GM23338 (cell line): ENCODE data around the gene LTBP2. TPM values are rescaled to one million over a fixed set of nuclear protein-coding genes. Genes with fewer than 3 reads are reported as not detected.

ENCODE experiments used
- ATAC-seq: fragments of 200-7000 bp; cut with Tn5 transposase; 3 replicates; pipeline ENCODE4 v1.9.1; 2020
- DNase-seq: peaks from one replicate; pipeline ENCODE4 v3.0.0-alpha.2; 2015; ENCODE audit warnings: low spot score
- H2AFZ ChIP-seq: fragments of 200-600 bp; sonication (generic); 2 replicates; pipeline ENCODE4 v1.8.0; 2016; ENCODE audit warnings: antibody characterized with exemption, mild to moderate bottlenecking, moderate library complexity
- H3F3A ChIP-seq: fragments of 200-600 bp; sonication (generic); replicated peaks from 2 replicates; pipeline ENCODE4 v1.8.0; 2017; ENCODE audit warnings: antibody characterized with exemption, mixed run types, low read depth
- H3K27ac ChIP-seq: fragments of 200-600 bp; sonication (generic); 2 replicates; pipeline ENCODE4 v1.6.1; 2016; ENCODE audit warnings: low read depth
- H3K27me3 ChIP-seq: fragments of 200-600 bp; sonication (generic); 2 replicates; pipeline ENCODE4 v1.8.0; 2016; ENCODE audit warnings: mild to moderate bottlenecking, mixed run types, moderate library complexity; ENCODE audit not compliant: insufficient read depth
- H3K36me3 ChIP-seq: fragments of 200-600 bp; sonication (generic); 2 replicates; pipeline ENCODE4 v1.8.0; 2016; ENCODE audit warnings: mild to moderate bottlenecking; ENCODE audit not compliant: insufficient read depth
- H3K4me1 ChIP-seq: fragments of 200-600 bp; sonication (generic); 2 replicates; pipeline ENCODE4 v1.8.0; 2016; ENCODE audit warnings: mild to moderate bottlenecking, moderate library complexity; ENCODE audit not compliant: insufficient read depth
- H3K4me2 ChIP-seq: fragments of 200-600 bp; sonication (generic); 2 replicates; pipeline ENCODE4 v1.7.1; 2017; ENCODE audit warnings: mixed run types
- H3K4me3 ChIP-seq: fragments of 200-600 bp; sonication (generic); 2 replicates; pipeline ENCODE4 v1.6.1; 2016; ENCODE audit warnings: mixed run types
- H3K79me2 ChIP-seq: fragments of 200-600 bp; sonication (generic); replicated peaks from 2 replicates; pipeline ENCODE4 v1.8.0; 2017; ENCODE audit warnings: mild to moderate bottlenecking; ENCODE audit not compliant: insufficient read depth
- H3K9me2 ChIP-seq: fragments of 200-600 bp; sonication (generic); 2 replicates; pipeline ENCODE4 v1.8.0; 2017; ENCODE audit not compliant: insufficient read depth
- H4K20me1 ChIP-seq: fragments of 200-600 bp; sonication (generic); replicated peaks from 2 replicates; pipeline ENCODE4 v1.8.0; 2017; ENCODE audit warnings: mild to moderate bottlenecking; ENCODE audit not compliant: insufficient read depth
- H3K27ac Mint-ChIP-seq: 2 replicates; pipeline ENCODE4 v1.8.0; 2020; ENCODE audit warnings: inconsistent platforms, mild to moderate bottlenecking, moderate library complexity, mixed read lengths
- H3K27me3 Mint-ChIP-seq: 3 replicates; pipeline ENCODE4 v1.8.0; 2022; ENCODE audit warnings: low read depth, mild to moderate bottlenecking, moderate library complexity, mixed read lengths, inconsistent platforms; ENCODE audit not compliant: insufficient read depth, poor library complexity
- H3K36me3 Mint-ChIP-seq: 3 replicates; pipeline ENCODE4 v1.8.0; 2021; ENCODE audit warnings: low read depth, mild to moderate bottlenecking, inconsistent platforms, moderate library complexity, mixed read lengths
- H3K4me1 Mint-ChIP-seq: 3 replicates; pipeline ENCODE4 v1.8.0; 2020; ENCODE audit warnings: mild to moderate bottlenecking, inconsistent platforms, mixed read lengths
- H3K4me3 Mint-ChIP-seq: 3 replicates; pipeline ENCODE4 v1.8.0; 2021; ENCODE audit warnings: moderate library complexity, mild to moderate bottlenecking, inconsistent platforms, mixed read lengths
- H3K9me3 Mint-ChIP-seq: 3 replicates; pipeline ENCODE4 v1.8.0; 2020; ENCODE audit warnings: moderate library complexity, mild to moderate bottlenecking, inconsistent platforms, mixed read lengths
- CREB1 ChIP-seq: fragments of 250-450 bp; sonication (Bioruptor Pico); IDR thresholded peaks from 2 replicates; pipeline ENCODE4 v1.5.0; 2020; ENCODE audit warnings: low read depth, mild to moderate bottlenecking, moderate library complexity
- ETS1 ChIP-seq: IDR thresholded peaks from 2 replicates; pipeline ENCODE4 v1.6.1; 2016; ENCODE audit warnings: antibody characterized with exemption
- EZH2 ChIP-seq: fragments of 200-600 bp; sonication (generic); IDR thresholded peaks from one replicate; pipeline ENCODE4 v1.8.0; 2017; ENCODE audit warnings: antibody characterized with exemption, mild to moderate bottlenecking, low read depth; ENCODE audit not compliant: unreplicated experiment
- EZH2phosphoT487 ChIP-seq: fragments of 200-600 bp; sonication (generic); IDR thresholded peaks from one replicate; pipeline ENCODE4 v1.8.1; 2018; ENCODE audit warnings: antibody characterized with exemption; ENCODE audit not compliant: unreplicated experiment
- JUNB ChIP-seq: IDR thresholded peaks from one replicate; pipeline ENCODE4 v1.6.1; 2016; ENCODE audit warnings: antibody characterized with exemption; ENCODE audit not compliant: unreplicated experiment
- POLR2AphosphoS5 ChIP-seq: IDR thresholded peaks from 2 replicates; pipeline ENCODE4 v1.6.1; 2016; ENCODE audit warnings: antibody characterized with exemption, low read depth
- ZNF331 ChIP-seq: fragments of 250-450 bp; sonication (Bioruptor Pico); IDR thresholded peaks from 2 replicates; pipeline ENCODE4 v1.5.0; 2020; ENCODE audit warnings: low read depth, mild to moderate bottlenecking, moderate library complexity
- ZNF462 ChIP-seq: fragments of 250-450 bp; sonication (Bioruptor Pico); IDR thresholded peaks from 2 replicates; pipeline ENCODE4 v1.5.0; 2020; ENCODE audit warnings: mild to moderate bottlenecking, moderate library complexity
- polyA plus RNA-seq: library from polyadenylated mRNA; unstranded; fragments of >200 nt; fragmentation: Nextera tagmentation; extraction: Ambion mirVana; gene quantifications from 2 replicates; pipeline ENCODE4 v1.2.1, GENCODE V29; 2016
- total RNA-seq: library from RNA; depleted of rRNA; stranded (reverse); fragments of >200 nt; shearing (Covaris generic); gene quantifications from 2 replicates; pipeline ENCODE4 v1.2.3, GENCODE V29; 2014
- TF ChIP-seq, protein P1 (sequence below): IDR thresholded peaks from one replicate; pipeline ENCODE4 v1.6.1; 2018; ENCODE audit warnings: antibody characterized with exemption; ENCODE audit not compliant: unreplicated experiment
- TF ChIP-seq, protein P2 (sequence below), 2 experiments: fragments of 200-600 bp in 1 of 2; sonication (generic) in 1 of 2; conservative IDR thresholded peaks; 2 replicates each; pipeline versions ENCODE4 v1.5.1 to v1.6.1; 2016 to 2017; ENCODE audit warnings: antibody characterized with exemption in 2 of 2, low read depth in 2 of 2, mild to moderate bottlenecking in 2 of 2, moderate library complexity in 1 of 2

The LTBP2 gene
- total and polyA plus RNA-seq, 2 experiments from 2014 or later = 0.27 to 0.49 TPM

GRCh38 chr14:74541225-74541624 lies 70.8 kb downstream of the LTBP2 start:
- Histone ChIP-seq H3K27me3 (no peaks in the 10 kb centered on the region), H2AFZ (no peak overlapping the region), H3K27ac (no peak overlapping the region), H3K4me3 (no peak overlapping the region), H3K79me2 (no peaks in the 10 kb centered on the region), H4K20me1 (no peaks in the 10 kb centered on the region), H3F3A (no peaks in the 10 kb centered on the region), H3K4me1 (no peaks in the 10 kb centered on the region), H3K36me3 (no peaks in the 10 kb centered on the region), H3K9me2 (no peaks in the 10 kb centered on the region), H3K4me2 (no peak overlapping the region)
- TF ChIP-seq EZH2phosphoT487 (no peak), JUNB (no peak), POLR2AphosphoS5 (no peak)
- TF ChIP-seq, protein P1, sequence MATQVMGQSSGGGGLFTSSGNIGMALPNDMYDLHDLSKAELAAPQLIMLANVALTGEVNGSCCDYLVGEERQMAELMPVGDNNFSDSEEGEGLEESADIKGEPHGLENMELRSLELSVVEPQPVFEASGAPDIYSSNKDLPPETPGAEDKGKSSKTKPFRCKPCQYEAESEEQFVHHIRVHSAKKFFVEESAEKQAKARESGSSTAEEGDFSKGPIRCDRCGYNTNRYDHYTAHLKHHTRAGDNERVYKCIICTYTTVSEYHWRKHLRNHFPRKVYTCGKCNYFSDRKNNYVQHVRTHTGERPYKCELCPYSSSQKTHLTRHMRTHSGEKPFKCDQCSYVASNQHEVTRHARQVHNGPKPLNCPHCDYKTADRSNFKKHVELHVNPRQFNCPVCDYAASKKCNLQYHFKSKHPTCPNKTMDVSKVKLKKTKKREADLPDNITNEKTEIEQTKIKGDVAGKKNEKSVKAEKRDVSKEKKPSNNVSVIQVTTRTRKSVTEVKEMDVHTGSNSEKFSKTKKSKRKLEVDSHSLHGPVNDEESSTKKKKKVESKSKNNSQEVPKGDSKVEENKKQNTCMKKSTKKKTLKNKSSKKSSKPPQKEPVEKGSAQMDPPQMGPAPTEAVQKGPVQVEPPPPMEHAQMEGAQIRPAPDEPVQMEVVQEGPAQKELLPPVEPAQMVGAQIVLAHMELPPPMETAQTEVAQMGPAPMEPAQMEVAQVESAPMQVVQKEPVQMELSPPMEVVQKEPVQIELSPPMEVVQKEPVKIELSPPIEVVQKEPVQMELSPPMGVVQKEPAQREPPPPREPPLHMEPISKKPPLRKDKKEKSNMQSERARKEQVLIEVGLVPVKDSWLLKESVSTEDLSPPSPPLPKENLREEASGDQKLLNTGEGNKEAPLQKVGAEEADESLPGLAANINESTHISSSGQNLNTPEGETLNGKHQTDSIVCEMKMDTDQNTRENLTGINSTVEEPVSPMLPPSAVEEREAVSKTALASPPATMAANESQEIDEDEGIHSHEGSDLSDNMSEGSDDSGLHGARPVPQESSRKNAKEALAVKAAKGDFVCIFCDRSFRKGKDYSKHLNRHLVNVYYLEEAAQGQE = no peak
- H3K4me3 Mint-ChIP-seq = no peak overlapping the region
- no peaks in the 10 kb centered on the region for H3K9me3 Mint-ChIP-seq
- H3K27ac Mint-ChIP-seq = no peak overlapping the region
- H3K27me3 Mint-ChIP-seq = peaks cover 3% of the 10 kb centered on the region
- H3K36me3 Mint-ChIP-seq = no peaks in the 10 kb centered on the region
- DNase-seq (no peak), ATAC-seq (no peak)
- H3K4me1 Mint-ChIP-seq = peaks cover under 1% of the 10 kb centered on the region; the same call in 1 of the 3 replicates

DNA sequence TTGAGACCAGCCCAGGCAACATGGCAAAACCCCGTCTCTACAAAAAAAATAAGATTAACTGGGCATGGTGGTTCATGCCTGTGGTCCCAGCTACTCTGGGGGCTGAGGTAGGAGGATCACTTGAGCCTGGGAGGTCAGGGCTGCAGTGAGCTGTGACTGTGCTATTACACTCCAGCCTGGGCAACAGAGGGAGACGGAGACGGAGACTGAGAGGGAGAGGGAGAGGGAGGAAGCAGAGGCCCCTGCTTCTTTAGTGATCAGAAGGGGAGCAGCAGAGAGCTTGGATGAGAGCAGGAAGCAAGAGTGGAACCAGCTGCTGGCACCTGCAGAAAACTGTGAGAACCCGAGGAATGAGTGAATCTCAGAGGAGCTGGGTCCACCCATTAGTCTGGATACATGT lies 72.5 kb downstream of the LTBP2 start:
- Mint-ChIP-seq H3K4me1 (no peaks in the 10 kb centered on the region), H3K9me3 (no peaks in the 10 kb centered on the region), H3K27ac (no peak overlapping the region), H3K4me3 (no peak overlapping the region), H3K27me3 (peaks cover 2% of the 10 kb centered on the region), H3K36me3 (no peaks in the 10 kb centered on the region)
- Histone ChIP-seq H3K27ac (no peak overlapping the region), H3F3A (no peaks in the 10 kb centered on the region), H3K27me3 (no peaks in the 10 kb centered on the region), H3K79me2 (no peaks in the 10 kb centered on the region), H3K9me2 (no peaks in the 10 kb centered on the region), H3K36me3 (no peaks in the 10 kb centered on the region), H3K4me3 (no peak overlapping the region), H3K4me1 (no peaks in the 10 kb centered on the region), H2AFZ (no peak overlapping the region), H4K20me1 (no peaks in the 10 kb centered on the region), H3K4me2 (no peak overlapping the region)
- ATAC-seq (peak; percentile 54), DNase-seq (no peak)
- TF ChIP-seq CREB1 (CRISPR knock-in tag) (no peak), ZNF331 (CRISPR knock-in tag) (no peak), ETS1 (no peak), EZH2 (no peak), EZH2phosphoT487 (no peak), POLR2AphosphoS5 (no peak), ZNF462 (CRISPR knock-in tag) (no peak)
- TF ChIP-seq, protein P2, sequence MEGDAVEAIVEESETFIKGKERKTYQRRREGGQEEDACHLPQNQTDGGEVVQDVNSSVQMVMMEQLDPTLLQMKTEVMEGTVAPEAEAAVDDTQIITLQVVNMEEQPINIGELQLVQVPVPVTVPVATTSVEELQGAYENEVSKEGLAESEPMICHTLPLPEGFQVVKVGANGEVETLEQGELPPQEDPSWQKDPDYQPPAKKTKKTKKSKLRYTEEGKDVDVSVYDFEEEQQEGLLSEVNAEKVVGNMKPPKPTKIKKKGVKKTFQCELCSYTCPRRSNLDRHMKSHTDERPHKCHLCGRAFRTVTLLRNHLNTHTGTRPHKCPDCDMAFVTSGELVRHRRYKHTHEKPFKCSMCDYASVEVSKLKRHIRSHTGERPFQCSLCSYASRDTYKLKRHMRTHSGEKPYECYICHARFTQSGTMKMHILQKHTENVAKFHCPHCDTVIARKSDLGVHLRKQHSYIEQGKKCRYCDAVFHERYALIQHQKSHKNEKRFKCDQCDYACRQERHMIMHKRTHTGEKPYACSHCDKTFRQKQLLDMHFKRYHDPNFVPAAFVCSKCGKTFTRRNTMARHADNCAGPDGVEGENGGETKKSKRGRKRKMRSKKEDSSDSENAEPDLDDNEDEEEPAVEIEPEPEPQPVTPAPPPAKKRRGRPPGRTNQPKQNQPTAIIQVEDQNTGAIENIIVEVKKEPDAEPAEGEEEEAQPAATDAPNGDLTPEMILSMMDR (conservative IDR thresholded peaks at IDR 0.05; ENCODE audit: low read depth in 2 of 2) = no peak
